K562 (cell line): ENCODE data around the gene SEZ6L. TPM values are rescaled to one million over a fixed set of nuclear protein-coding genes. Genes with fewer than 3 reads are reported as not detected.

ENCODE experiments used
- ATAC-seq: fragments of 200-7000 bp; cut with Tn5 transposase; 3 replicates; pipeline ENCODE4 v1.9.1; 2020; ENCODE audit warnings: moderate library complexity
- BruUV-seq: library from RNA; stranded (reverse); fragments of 400-500 nt; replicated peaks from 2 replicates; lab custom pipeline; 2021; lab: Mats Ljungman, UMichigan
- CTCF ChIA-PET: fragments of 300-600 bp; formaldehyde crosslinking; extraction: SDS; loops from one replicate; lab custom pipeline; 2021; ENCODE audit warnings: low intra/inter-chr PET ratio; lab: Yijun Ruan, JAX
- POLR2A ChIA-PET: fragments of 300-600, 350-650 bp; sonication (Branson Sonifier 250); formaldehyde crosslinking; extraction: SDS; loops from one replicate; lab custom pipeline; 2021; ENCODE audit warnings: antibody characterized with exemption, inconsistent platforms; lab: Yijun Ruan, JAX
- DNase-seq, 4 experiments: peaks; one replicate each; pipeline versions ENCODE4 v3.0.0 to v3.0.0-alpha.2; 2011 to 2018; ENCODE audit warnings: low spot score in 3 of 4, mixed read lengths in 3 of 4; ENCODE audit errors: extremely low read depth in 1 of 4
- FAIRE-seq: peaks from 2 replicates; lab custom pipeline; 2011; peaks lifted over from hg19 to GRCh38; lab: Jason Lieb, UNC
- H2AFZ ChIP-seq: 2 replicates; pipeline ENCODE4 v1.6.0; 2011; ENCODE audit warnings: low read depth, low read length, control low read depth, inconsistent platforms
- H3K27ac ChIP-seq: fragments of 200-600 bp; 3 replicates; pipeline ENCODE4 v1.8.0; 2011; ENCODE audit warnings: low read depth, mild to moderate bottlenecking, control low read depth, inconsistent platforms, low read length, moderate library complexity, mixed read lengths; ENCODE audit errors: extremely low read depth
- H3K27me3 ChIP-seq, 2 experiments: fragments of 300-600 bp in 1 of 2; 2 replicates in 1 of 2; 3 replicates in 1 of 2; pipeline versions ENCODE4 v1.6.0 to v1.8.0; 2011; ENCODE audit warnings: inconsistent platforms in 2 of 2, low read length in 2 of 2, mild to moderate bottlenecking in 1 of 2, mixed read lengths in 1 of 2, moderate library complexity in 1 of 2; ENCODE audit not compliant: control insufficient read depth in 2 of 2, insufficient read depth in 2 of 2
- H3K36me3 ChIP-seq: fragments of 300-600 bp; 3 replicates; pipeline ENCODE4 v1.8.0; 2011; ENCODE audit warnings: mild to moderate bottlenecking, low read length, inconsistent platforms; ENCODE audit not compliant: control insufficient read depth, insufficient read depth
- H3K4me1 ChIP-seq, 2 experiments: fragments of 200-600 bp in 1 of 2; replicated peaks in 1 of 2; 2 replicates in 1 of 2; 3 replicates in 1 of 2; pipeline versions ENCODE4 v1.5.1 to v1.8.0; 2011; ENCODE audit warnings: inconsistent platforms in 2 of 2, low read length in 2 of 2, mild to moderate bottlenecking in 1 of 2, mixed read lengths in 1 of 2, moderate library complexity in 1 of 2; ENCODE audit not compliant: control insufficient read depth in 2 of 2, insufficient read depth in 2 of 2
- H3K4me2 ChIP-seq: 2 replicates; pipeline ENCODE4 v1.6.1; 2011; ENCODE audit warnings: low read length, control low read depth, inconsistent platforms, mixed read lengths; ENCODE audit not compliant: insufficient read depth
- H3K4me3 ChIP-seq: fragments of 200-600 bp; sonication (generic), shearing (Covaris generic); 2 replicates; pipeline ENCODE4 v1.5.1; 2016; ENCODE audit warnings: control low read depth, inconsistent platforms
- H3K79me2 ChIP-seq: fragments of 200-600 bp; 3 replicates; pipeline ENCODE4 v1.8.0; 2011; ENCODE audit warnings: low read length, inconsistent platforms; ENCODE audit not compliant: control insufficient read depth, insufficient read depth
- H3K9ac ChIP-seq, 2 experiments: 2 replicates each; pipeline versions ENCODE4 v1.6.0 to v1.6.1; 2011; ENCODE audit warnings: low read depth in 2 of 2, low read length in 2 of 2, control low read depth in 1 of 2, inconsistent platforms in 1 of 2, mild to moderate bottlenecking in 1 of 2, mixed read lengths in 1 of 2; ENCODE audit not compliant: insufficient read depth in 1 of 2
- H3K9me1 ChIP-seq: one replicate; pipeline ENCODE4 v1.6.0; 2011; ENCODE audit warnings: inconsistent platforms, mild to moderate bottlenecking, low read length, moderate library complexity; ENCODE audit not compliant: control insufficient read depth, insufficient read depth
- H3K9me3 ChIP-seq: replicated peaks from 2 replicates; pipeline ENCODE4 v1.5.1; 2011; ENCODE audit warnings: low read depth, low read length, inconsistent platforms; ENCODE audit not compliant: control insufficient read depth, insufficient read depth
- H4K20me1 ChIP-seq: replicated peaks from 2 replicates; pipeline ENCODE4 v1.6.1; 2011; ENCODE audit warnings: low read length, inconsistent platforms, mixed read lengths; ENCODE audit not compliant: control insufficient read depth, insufficient read depth
- ASH1L ChIP-seq: fragments of 450-650 bp; IDR thresholded peaks from 2 replicates; pipeline ENCODE4 v1.6.1; 2018; ENCODE audit warnings: borderline replicate concordance, mild to moderate bottlenecking, low read depth; ENCODE audit not compliant: partially characterized antibody
- BDP1 ChIP-seq: IDR thresholded peaks from 3 replicates; pipeline ENCODE4 v1.6.1; 2011; ENCODE audit not compliant: insufficient read length, insufficient read depth
- CSDE1 ChIP-seq, 2 experiments: fragments of 450-650 bp; IDR thresholded peaks; 2 replicates each; pipeline ENCODE4 v1.6.1; 2016; ENCODE audit warnings: mild to moderate bottlenecking in 1 of 2
- E2F6 ChIP-seq, 2 experiments: IDR thresholded peaks; 2 replicates each; pipeline ENCODE4 v1.6.1; 2011; ENCODE audit warnings: borderline replicate concordance in 1 of 2, control low read depth in 1 of 2, low read depth in 1 of 2, low read length in 1 of 2, mild to moderate bottlenecking in 1 of 2, mixed read lengths in 1 of 2, moderate library complexity in 1 of 2; ENCODE audit not compliant: insufficient read depth in 1 of 2, insufficient read length in 1 of 2, poor library complexity in 1 of 2, severe bottlenecking in 1 of 2; ENCODE audit errors: extremely low read depth in 1 of 2
- HOXB6 ChIP-seq: fragments of 250-450 bp; sonication (Bioruptor Pico); IDR thresholded peaks from 2 replicates; pipeline ENCODE4 v1.5.1; 2022; ENCODE audit warnings: mild to moderate bottlenecking, borderline replicate concordance
- KDM2B ChIP-seq: fragments of 250-450 bp; sonication (Bioruptor Pico); IDR thresholded peaks from 2 replicates; pipeline ENCODE4 v1.8.0; 2021; ENCODE audit warnings: mild to moderate bottlenecking, moderate library complexity
- KLF1 ChIP-seq: fragments of 450-650 bp; IDR thresholded peaks from 2 replicates; pipeline ENCODE4 v1.6.1; 2016; ENCODE audit warnings: missing genetic modification characterization, missing compliant biosample characterization
- POLR2G ChIP-seq: fragments of 200-400 bp; formaldehyde crosslinking; IDR thresholded peaks from 2 replicates; pipeline ENCODE4 v1.6.1; 2017; ENCODE audit warnings: low read depth, mild to moderate bottlenecking, antibody characterized with exemption, low read length, moderate library complexity
- ZBTB8A ChIP-seq: fragments of 450-650 bp; IDR thresholded peaks from 2 replicates; pipeline ENCODE4 v1.6.1; 2018; ENCODE audit warnings: mild to moderate bottlenecking, moderate library complexity; ENCODE audit not compliant: partially characterized antibody
- ZNF232 ChIP-seq: sonication (generic); formaldehyde crosslinking; IDR thresholded peaks from 2 replicates; pipeline ENCODE4 v1.8.0; 2022; ENCODE audit warnings: mild to moderate bottlenecking, missing genetic modification reagents
- WGBS: fragments of 100-300 bp; shearing (Covaris generic); methylation state at CpG from one replicate; pipeline ENCODE4 v1.1.6; 2016; ENCODE audit warnings: low coverage, mixed read lengths; ENCODE audit not compliant: insufficient coverage; ENCODE audit errors: missing lambda C conversion rate; 5-methylcytosine and 5-hydroxymethylcytosine counted together
- in situ Hi-C: fragments of 300-500 bp; cut with MboI; formaldehyde crosslinking; loops from 4 replicates; pipeline ENCODE4 v1.15.0; 2018; ENCODE audit warnings: inconsistent platforms, mixed read lengths
- intact Hi-C: fragments of 100-400 bp; cut with micrococcal nuclease; formaldehyde crosslinking; loops from 2 replicates; pipeline ENCODE4 v1.14.2; 2022
- polyA plus RNA-seq, 8 experiments: library from polyadenylated mRNA; depleted of rRNA in 4 of 8; stranded (reverse) in 5 of 8; unstranded in 3 of 8; fragments of >200 nt; fragmentation: Nextera tagmentation in 2 of 8; fragmentation: Illumina TruSeq in 1 of 8; extraction: Ambion mirVana in 2 of 8; extraction: Trizol in 1 of 8; gene quantifications; 2 replicates each; pipeline versions ENCODE4 v1.2.1 to v1.2.3, GENCODE V29; 2011 to 2014; ENCODE audit warnings: inconsistent platforms in 1 of 8, missing spikeins in 1 of 8
- total RNA-seq, 7 experiments: library from RNA; depleted of rRNA in 6 of 7; stranded (reverse); fragments of >200 nt in 6 of 7; fragmentation: Illumina TruSeq in 2 of 7; extraction: Trizol in 2 of 7; gene quantifications; 2 replicates each; pipeline versions ENCODE4 v1.2.1 to v1.2.3, GENCODE V29; 2011 to 2021; ENCODE audit warnings: low replicate concordance in 1 of 7
- TF ChIP-seq, protein P1 (sequence below), 2 experiments: fragments of 450-650 bp; IDR thresholded peaks; 2 replicates each; pipeline ENCODE4 v1.6.1; 2016
- TF ChIP-seq, protein P2 (sequence below): fragments of 250-450 bp; sonication (Bioruptor Pico); IDR thresholded peaks from 2 replicates; pipeline ENCODE4 v1.5.0; 2021; ENCODE audit warnings: mild to moderate bottlenecking, borderline replicate concordance

The SEZ6L gene
- total and polyA plus RNA-seq, 9 of the 15 experiments (the other 6 are each of a cell fraction or from before 2014, with no cell fraction given) = not detected

DNA sequence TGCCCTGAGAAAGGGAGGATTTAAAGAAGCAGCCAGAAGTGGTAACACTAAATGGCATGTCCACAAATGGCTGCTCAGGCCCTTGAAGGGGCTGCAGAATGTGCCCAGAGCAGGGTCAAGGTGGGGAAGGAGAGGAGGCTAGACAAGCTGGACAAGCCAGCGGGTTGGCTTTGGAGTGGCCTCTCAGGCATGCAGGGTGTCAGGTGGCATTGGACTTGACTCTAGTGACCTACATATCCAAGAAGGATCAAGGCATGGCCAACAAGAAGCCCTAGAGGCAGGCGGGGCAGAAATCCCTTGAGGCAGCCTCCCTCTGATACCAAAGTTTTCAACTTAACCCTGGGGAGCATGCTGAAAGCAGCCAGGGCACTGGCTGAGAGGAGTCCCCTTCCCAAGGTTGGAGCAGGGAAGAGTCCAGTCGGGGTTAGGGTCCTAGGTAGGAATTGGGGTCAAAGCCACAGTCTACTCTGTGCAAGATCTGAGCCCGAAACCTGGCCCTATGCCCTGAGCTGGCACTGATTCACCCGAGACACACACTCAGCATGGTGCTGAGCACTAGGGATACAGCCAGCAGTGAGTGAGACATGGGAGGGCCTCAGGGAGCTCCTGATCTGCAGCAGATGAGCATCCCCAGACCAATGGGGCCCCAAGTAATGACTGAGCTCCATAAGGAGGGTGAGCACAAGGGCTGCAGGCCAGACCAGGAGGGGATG, 164.0 kb downstream of the SEZ6L start:
- no TSS peak for BruUV-seq
- H3K27me3 ChIP-seq = peaks cover 0 to 9% of the 10 kb centered on the region in 2 experiments; a peak in 1 of 5 replicates
- H3K4me2 ChIP-seq = no peak overlapping the region
- DNase-seq (no peak), FAIRE-seq (no peak), ATAC-seq (no peak)
- H3K79me2 ChIP-seq = no peaks in the 10 kb centered on the region
- in situ Hi-C loops (loop anchor here (10.0 to 25.0 kb wide), 2 partner anchors 878 to 1121 kb away; partner anchors contain the start of gene CRYBB2), intact Hi-C loops (loop anchor here (10.0 kb wide), 2 partner anchors 158 to 248 kb away; no protein-coding TSS in a partner anchor)
- 0% methylated on average over 5 of the region's 5 CpGs for WGBS
- H4K20me1 ChIP-seq = no peaks in the 10 kb centered on the region
- CTCF ChIA-PET = no interaction called here
- no peaks in the 10 kb centered on the region for H3K36me3 ChIP-seq
- no peaks in the 10 kb centered on the region for H3K4me1 ChIP-seq
- no peak overlapping the region for H3K9ac ChIP-seq
- H3K9me1 ChIP-seq = no peaks in the 10 kb centered on the region
- no peak overlapping the region for H3K27ac ChIP-seq
- no peaks in the 10 kb centered on the region for H3K9me3 ChIP-seq
- H2AFZ ChIP-seq = no peak overlapping the region
- TF ChIP-seq, protein P1, sequence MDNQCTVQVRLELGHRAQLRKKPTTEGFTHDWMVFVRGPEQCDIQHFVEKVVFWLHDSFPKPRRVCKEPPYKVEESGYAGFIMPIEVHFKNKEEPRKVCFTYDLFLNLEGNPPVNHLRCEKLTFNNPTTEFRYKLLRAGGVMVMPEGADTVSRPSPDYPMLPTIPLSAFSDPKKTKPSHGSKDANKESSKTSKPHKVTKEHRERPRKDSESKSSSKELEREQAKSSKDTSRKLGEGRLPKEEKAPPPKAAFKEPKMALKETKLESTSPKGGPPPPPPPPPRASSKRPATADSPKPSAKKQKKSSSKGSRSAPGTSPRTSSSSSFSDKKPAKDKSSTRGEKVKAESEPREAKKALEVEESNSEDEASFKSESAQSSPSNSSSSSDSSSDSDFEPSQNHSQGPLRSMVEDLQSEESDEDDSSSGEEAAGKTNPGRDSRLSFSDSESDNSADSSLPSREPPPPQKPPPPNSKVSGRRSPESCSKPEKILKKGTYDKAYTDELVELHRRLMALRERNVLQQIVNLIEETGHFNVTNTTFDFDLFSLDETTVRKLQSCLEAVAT (IDR thresholded peaks at IDR 0.05) = no peak
- TF ChIP-seq, protein P2, sequence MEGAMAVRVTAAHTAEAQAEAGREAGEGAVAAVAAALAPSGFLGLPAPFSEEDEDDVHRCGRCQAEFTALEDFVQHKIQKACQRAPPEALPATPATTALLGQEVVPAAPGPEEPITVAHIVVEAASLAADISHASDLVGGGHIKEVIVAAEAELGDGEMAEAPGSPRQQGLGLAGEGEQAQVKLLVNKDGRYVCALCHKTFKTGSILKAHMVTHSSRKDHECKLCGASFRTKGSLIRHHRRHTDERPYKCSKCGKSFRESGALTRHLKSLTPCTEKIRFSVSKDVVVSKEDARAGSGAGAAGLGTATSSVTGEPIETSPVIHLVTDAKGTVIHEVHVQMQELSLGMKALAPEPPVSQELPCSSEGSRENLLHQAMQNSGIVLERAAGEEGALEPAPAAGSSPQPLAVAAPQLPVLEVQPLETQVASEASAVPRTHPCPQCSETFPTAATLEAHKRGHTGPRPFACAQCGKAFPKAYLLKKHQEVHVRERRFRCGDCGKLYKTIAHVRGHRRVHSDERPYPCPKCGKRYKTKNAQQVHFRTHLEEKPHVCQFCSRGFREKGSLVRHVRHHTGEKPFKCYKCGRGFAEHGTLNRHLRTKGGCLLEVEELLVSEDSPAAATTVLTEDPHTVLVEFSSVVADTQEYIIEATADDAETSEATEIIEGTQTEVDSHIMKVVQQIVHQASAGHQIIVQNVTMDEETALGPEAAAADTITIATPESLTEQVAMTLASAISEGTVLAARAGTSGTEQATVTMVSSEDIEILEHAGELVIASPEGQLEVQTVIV (CRISPR knock-in tag) = no peak
- TF ChIP-seq ZNF232 (CRISPR knock-in tag) (no peak), ZBTB8A (no peak), BDP1 (no peak), KLF1 (tag) (no peak), CSDE1 (IDR thresholded peaks at IDR 0.05) (no peak), HOXB6 (no peak), ASH1L (no peak), E2F6 (IDR thresholded peaks at IDR 0.05; ENCODE audit: borderline replicate concordance in 1 of 2, extremely low read depth in 1 of 2, insufficient read depth in 1 of 2, insufficient read length in 1 of 2, low read depth in 1 of 2, low read length in 1 of 2, poor library complexity in 1 of 2, severe bottlenecking in 1 of 2) (no peak), POLR2G (no peak), KDM2B (CRISPR knock-in tag) (no peak)
- TF ChIP-seq, all 486 proteins: peak for 0
- no peak overlapping the region for H3K4me3 ChIP-seq
- POLR2A ChIA-PET = interaction anchor here (0.5 kb wide), 1 partner anchor 15 kb away, joined by 4 read pairs; no protein-coding TSS in a partner anchor
